Measurements from ENCODE around the gene CCDC157.
"Not testable (repeated sequence)": the region's sequence is repeated elsewhere in the genome, so short reads cannot be mapped to it uniquely, and the experiment has no call there.

CCDC157 gene

DNA sequence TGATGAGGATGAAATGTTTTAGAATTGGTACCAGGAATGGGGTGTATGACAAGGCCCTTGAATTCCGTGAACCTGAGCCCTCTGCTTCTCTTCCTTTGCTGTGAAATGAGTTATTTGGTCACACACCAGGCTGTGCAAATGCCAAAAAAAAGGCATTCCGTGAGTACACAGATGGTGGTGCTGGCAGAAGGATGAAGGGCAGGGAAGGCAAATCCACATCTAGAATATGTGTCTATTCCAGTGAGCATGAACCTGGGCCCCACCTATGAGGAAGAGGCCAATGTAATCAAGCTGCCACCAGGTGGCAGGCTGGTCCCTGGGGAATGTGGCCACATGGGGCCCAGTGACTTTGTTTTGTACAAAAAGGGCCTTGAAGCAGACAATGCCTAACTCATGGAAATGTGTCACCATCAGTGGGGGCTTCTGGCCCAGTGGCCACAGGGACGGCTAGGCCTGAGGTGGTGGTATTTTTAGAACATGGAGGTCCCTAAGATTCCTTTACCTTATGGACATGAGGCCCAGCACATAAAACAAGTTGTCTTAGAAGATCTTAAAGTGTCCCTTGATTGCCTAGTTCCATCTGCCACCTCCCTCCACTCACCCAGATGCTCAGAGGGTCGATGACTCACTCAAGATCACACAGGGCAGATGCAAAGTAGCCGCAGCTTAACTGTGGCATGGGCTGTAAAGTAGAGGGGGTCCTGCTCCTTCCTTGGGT, 34.3 kb downstream of the CCDC157 start:
- peak; percentile 57 for DNase-seq (ENCODE audit: low read depth)

DNA sequence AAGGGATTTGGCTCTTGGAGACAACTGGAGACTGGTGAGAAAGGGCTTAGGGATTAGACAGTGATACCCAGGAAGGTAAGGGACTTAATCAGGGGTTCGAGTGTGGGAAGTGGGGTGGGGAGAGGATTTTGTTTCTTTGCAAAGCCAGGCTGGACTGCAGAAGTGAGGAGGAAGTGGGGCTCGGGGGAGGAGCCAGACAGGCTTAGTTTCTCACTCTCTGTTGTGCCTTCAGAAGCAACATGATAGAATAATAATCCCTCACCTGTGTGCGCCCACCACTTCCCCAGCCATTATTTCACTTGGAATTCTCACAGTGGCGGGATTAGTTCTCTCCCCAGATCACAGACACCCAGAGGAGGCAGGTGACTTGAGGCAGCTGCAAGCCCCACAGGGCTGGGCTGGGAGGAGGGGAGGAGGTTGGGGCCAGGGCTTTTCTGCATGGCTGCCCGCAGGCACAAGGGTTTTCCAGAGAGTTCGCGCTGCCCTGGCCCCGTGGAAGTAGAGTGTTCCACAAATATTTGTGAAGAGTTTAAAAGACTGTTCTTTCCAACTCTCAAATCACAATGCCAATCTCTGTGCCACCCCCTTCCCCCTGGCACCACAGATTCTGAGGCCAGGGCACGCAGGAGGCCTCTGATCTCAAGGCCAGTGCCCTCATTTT, 36.0 kb downstream of the CCDC157 start:
- DNase-seq (ENCODE audit: low read depth): no peak

DNA sequence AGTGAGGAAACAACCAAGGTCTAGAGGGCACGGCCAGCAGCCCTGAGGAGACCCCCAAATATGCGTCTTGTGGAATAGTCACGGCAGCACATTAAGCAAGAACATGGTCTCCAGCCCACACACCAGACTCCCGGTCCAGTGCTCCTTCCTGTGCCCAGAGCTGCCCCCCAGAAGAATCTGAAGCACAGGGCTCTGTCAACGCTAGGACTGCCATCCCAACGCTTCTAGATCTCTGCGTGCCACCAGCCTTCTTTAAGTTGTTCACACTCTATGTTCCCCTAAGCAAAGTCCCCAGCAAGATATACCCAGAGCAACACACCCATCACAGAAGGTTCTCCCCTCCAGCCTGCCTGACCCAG, 36.5 kb downstream of the CCDC157 start:
- DNase-seq (ENCODE audit: low read depth): no peak

DNA sequence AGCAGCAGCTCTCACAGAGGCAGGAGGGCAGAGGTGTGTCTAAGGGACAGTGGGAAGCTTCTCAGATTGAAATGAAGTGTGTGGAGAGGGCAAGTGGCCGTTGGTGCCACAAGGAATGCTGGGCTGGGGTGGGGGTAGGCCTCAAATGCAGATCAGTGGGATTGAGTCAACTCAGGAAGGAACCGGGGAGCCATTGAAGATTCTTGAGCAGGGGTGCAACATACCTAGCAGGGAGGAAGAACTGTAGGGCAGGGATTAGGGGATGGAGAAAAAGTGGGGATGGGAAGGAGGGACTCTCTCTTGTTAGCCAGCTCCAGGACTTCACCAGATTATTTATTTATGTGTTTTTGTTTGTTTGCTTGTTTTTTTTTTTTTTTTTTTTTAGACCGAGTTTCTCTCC, 37.1 kb downstream of the CCDC157 start:
- DNase-seq (ENCODE audit: low read depth): no peak

DNA sequence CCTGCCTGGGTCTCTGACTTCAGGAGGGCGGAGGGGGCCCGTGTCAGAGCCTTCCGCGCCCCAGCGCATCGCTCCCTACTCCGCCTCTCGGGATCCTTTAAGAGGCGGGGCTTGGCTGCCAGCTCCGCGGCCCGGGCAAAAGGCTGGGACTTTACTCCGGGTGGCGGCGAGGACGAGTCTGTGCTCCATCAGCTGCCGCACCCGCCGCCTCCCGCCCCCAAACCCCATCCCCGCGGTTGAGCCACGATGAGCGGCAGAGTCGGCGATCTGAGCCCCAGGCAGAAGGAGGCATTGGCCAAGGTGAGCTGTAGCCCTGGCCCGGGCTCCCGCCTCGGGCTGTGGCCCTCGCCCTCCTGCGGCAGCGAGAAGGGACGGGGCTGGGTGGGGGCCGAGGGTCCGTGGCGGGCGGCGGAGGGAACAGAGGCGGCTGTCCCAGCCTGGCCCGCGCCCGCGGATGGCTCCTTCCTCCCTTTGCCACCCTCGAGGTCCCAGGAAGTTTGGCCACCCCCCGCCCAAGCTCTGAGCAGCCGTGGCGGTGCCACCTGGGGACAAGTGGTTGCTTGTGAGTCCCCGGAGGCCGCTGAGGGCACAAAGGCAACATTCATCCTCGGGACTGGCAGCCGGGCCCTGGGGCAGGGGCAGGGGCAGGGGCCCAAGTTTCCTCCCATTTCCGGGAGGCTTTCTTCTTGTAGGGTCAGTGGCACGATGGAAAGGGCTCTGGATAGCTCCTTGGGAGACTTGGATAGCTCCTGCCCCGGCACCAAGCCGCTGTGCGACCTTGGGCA, 40.3 kb downstream of the CCDC157 start, which contains the start of gene SEC14L2:
SEC14L2 (plus strand) TSS at position 148 of the 785 bp plus-strand sequence; CDS start at position 247, 99 bp downstream.
- peak; percentile 49 for DNase-seq (ENCODE audit: low read depth)

DNA sequence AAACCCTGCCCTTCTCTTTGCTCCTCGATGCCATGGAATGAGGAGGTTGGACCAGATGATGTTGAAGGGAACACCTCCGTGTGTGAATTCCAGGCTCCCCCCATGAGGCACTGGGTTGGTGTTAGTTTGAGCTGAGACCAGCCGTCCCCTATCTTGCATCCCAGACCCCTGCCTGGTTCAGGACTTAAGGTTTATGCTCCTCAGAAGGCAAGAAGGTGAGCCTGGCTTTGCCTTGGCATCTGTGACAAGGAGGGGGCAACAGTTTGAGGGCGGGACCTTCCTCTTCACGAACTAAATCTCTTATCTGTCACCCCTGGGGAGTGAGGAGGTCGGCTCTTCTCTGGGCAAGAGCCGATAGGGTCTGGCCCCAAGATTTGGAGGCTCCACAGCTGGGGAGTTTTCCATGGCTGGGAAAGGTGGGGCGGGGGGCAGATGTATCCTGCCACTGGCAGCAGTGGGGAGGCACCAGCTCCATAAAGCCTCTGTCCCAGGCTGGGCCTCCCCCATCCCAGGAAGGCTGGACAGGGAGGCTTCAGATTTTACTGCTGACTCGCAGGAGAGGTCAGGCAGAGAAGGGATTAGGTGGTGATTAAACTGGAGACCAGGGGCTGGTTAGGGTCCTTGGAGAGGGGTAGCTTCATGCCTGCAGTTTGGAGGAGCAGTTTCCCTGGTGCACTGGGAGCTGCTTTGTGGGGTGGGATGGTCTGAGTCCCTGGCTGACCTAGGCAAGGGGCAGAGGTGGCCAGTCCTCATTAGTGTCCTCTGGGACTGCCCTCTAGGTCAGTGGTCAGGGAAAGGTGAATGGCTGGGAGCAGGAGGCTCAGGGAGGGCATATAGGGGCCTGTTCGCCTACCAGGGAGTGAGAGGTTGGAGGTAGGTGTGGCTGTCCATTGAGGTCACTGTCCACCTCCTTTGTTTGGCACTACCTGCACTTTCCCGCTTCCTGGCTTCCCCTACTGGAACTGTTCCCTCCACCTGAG, 41.1 kb downstream of the CCDC157 start:
- no peak for DNase-seq (ENCODE audit: low read depth)

DNA sequence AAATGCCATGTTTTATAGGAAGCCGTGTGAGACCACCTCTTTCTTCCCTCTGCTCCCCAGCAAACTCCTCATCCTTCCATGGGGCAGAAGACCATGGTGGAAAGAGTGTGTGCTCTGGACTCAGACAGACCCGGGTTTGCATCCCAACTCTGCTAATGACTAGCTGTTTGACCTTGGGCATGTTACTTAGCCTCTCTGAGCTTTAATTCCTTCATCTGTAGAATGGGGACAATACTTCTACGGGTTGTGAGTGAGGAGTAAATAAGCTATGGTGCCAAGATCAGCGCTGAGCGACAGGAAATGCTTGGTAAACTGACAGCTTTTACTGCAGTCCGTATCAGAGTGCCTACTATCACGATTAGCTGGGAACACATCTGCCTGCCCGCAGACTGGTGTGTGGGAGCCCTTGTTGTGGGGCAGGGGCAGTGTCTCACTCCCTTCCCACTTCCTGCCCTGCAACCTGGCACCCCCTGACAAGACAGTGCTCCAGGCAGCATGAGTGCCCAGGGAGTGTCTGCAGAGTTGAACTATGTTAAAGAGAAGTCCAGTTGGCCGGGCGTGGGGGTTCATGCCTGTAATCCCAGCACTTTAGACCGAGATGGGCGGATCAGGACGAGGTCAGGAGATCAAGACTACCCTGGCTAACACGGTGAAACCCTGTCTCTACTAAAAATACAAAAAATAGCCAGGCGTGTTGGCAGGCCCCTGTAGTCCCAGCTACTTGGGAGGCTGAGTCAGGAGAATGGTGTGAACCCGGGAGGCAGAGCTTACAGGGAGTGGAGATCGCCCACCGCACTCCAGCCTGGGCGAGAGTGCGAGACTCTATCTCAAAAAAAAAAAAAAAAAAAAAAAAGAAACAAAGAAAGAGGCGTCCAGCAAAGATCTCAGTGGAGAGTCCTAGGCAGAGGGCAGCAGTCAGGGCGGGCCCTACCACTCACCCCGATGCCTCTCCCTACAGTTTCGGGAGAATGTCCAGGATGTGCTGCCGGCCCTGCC, 42.2 kb downstream of the CCDC157 start:
- DNase-seq (ENCODE audit: low read depth): no peak

DNA sequence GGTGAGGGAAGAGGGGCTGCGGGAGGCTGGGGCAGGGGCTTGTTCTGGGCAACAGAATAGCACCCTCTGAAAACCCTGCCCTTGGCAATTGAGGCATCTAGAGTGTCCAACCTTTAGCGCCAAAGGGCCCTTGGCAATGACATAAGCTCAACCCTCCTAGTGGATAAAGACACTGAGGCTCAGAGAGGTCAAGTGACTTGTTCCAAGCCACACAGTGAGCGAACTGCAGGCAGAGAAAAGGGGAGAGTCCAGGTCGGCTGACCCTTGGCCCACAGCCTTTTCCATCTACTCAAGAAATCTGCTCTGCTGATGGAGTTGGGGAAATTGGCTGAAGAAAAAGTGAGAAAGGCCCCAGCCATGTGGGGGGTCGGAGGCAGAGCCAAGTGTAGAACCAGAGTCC, 42.9 kb downstream of the CCDC157 start:
- DNase-seq (ENCODE audit: low read depth): no peak

DNA sequence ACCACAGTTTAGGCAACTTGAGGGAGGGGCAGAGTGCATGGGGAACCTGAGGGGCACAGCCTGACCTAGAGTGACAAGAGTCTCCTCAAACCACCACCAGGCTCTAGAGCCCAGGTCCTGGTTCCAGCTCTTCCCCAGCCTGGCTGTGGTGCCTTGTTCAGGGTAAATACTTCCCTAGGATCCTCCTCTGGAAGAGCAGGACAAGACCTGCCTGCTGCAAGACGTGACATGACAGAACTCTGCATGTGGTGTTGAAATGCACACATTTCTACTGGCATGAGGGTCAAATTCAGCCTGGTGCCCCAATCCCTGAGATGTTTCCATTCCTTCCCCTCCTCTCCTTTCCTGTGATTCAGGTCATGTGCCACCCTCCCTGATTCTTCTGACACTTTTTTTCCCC, 43.4 kb downstream of the CCDC157 start:
- DNase-seq (ENCODE audit: low read depth): no peak

DNA sequence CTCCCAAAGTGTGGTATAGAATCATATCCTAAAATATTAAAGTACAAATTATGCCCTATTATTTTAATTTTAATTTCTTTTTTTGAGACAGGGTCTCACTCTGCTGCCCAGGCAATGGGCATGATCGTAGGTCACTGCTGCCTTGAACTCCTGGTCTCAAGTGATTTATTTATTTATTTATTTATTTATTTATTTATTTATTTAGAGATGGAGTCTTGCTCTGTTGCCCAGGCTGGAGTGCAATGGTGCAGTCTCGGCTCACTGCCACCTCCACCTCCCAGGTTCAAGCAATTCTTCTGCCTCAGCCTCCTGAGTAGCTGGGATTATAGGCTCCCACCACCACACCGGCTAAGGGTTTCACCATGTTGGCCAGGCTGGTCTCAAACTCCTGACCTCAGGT, 44.2 kb downstream of the CCDC157 start:
- DNase-seq (ENCODE audit: low read depth): not testable (repeated sequence)

DNA sequence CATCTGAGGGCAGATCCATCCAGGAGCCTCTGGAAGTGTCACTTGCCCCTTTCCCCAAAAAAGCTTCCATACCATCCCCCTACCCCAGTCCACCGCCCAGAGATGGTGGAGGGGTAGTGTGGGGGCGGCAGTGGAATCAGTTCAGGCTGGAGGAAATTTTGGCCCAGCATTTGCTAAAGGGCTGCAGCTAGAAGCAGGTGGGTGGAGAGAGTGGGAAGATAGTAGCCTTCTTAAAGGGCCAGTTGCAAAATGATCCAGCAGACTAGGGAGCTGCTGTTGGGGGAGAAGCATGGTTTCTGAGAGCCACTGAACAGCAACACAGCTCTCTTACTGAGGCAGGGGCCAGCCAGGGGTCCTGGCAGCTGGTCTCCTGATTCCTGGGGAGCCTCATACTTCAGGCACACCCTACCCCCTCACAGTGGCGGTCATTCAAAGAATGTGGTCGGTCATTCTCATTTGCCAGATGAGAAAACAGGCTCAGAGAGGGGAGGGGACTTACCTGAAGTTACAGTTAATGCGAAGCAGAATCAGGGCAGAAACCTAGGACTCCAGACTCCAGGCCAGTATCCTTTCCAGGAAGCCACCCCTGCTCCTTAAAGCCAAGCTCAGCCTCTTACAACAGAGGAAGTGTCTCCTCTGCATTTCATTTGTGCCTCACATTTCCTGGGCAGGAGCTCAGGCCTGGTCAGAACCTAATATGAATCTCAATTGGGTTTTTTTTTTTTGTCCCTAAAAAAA, 45.4 kb downstream of the CCDC157 start:
- no peak for DNase-seq (ENCODE audit: low read depth)

DNA sequence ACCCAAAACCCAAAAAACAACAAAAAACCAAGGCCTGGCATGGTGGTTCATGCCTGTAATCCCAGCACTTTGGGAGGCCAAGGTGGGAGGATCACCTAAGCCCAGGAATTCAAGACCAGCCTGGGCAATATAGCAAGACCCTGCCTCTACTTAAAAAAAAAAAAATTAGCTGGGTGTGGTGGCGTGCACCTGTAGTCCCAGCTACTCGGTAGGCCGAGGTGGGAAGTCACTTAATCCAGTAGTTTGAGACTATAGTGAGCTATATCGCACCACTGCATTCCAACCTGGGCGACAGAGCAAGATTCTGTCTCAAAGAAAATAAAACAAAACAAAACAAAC, 45.9 kb downstream of the CCDC157 start:
- not testable (repeated sequence) for DNase-seq (ENCODE audit: low read depth)

DNA sequence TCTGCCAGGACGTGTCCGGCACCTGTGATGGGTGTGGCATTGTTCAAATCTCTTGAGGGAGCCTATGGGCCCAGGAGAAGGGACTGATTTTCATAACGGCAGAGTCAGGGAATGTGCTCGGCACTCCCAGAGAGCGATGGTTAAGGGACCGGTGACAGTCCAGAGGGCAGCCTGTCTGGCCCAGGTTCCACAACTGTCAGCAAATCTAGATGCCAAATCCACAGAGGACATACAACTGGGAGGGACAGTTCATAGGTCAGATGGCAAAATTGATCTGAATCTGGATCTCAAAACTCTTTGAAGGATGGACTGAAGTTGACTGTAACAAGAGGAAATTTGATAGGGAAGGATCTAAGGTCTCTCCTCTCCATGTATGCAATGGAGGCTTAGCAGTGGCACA, 47.5 kb downstream of the CCDC157 start:
- no peak for DNase-seq (ENCODE audit: low read depth)

DNA sequence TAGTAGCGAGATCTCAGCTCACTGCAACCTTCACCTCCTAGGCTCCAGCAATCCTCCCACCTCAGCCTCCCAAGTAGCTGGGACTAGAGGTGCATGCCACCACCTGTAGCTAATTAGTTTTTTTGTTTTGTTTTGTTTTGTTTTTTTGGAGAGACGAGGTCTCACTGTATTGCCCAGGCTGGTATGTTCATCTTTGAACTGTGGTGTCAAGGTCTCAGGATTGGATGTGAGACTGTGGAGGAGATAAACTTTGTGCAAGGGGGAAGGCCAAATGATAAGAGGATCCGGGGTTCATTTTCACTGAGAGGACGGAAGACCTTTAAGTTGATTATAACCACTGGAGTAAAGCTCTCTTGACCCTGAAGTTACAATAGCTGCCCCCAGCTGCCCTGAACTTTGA, 48.9 kb downstream of the CCDC157 start:
- no peak for DNase-seq (ENCODE audit: low read depth)

DNA sequence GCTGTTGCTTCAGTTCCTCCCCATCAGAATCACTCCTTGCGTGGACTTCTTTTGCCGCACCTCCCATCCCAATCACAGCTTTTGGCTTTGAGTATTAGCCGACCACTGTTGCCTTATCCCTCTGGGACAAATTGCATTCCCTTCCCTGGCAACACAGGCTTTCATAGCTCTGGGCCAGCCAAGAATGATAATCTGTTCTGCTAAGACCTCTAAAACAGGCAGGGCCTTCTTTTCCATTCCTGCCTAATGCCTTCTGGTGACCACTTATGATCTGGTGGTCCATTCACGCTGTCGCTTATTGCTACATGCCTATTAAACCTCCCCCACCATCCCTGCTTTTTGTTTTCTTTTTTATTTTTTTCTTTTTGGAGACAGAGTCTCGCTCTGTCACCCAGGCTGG, 49.6 kb downstream of the CCDC157 start:
- DNase-seq (ENCODE audit: low read depth): no peak

DNA sequence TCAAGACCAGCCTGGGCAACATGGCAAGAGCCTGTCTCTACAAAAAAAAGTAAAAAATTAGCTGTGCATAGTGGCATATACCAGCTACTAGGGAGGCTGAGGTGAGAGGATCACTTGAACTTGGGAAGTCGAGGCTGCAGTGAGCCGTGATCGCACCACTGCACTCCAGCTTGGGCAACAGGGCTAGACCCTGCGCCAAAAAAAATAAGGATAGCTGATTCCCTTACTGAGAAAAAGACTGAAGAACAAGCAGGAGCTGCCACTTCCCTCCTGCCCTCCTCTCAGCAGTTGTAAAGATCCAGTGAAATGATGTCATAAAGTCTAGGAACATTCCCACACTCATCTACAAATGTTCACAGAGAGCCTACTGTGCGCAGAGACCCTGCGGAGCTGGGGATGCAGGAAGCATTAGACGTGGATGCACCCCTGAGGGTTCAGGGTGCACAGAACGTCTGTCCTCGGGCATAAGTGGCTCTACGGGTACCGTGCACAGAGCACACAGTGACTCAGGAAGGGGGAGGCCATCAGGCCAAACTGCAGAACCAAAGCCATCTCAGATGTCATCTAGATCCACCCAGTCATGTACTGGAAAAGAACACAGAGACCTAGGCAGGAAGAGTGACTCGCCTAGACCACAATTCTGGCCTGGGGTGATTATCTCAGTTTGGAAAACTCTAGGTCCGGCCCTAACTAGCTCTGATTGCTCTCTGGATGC, 51.7 kb downstream of the CCDC157 start:
- no peak for DNase-seq (ENCODE audit: low read depth)

DNA sequence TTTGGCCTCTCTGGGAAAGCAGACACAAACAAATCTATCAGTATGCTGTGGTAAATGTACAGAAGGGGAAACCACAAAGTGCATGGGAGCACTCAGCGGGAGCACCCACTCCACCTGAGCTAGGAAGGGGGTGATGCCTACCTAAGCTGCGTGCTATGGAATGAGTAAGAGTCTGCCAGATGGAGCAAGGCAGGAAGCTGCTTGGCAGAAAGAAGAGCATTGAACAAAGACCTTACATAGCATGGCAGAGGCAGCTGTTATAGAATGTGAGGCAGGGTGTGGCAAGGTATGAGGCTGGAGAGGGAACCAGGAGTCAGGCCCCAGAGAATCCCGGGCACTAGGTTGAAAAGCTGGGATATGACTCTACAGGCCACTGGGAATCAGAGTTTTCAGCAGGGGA, 55.0 kb downstream of the CCDC157 start:
- DNase-seq (ENCODE audit: low read depth): no peak

DNA sequence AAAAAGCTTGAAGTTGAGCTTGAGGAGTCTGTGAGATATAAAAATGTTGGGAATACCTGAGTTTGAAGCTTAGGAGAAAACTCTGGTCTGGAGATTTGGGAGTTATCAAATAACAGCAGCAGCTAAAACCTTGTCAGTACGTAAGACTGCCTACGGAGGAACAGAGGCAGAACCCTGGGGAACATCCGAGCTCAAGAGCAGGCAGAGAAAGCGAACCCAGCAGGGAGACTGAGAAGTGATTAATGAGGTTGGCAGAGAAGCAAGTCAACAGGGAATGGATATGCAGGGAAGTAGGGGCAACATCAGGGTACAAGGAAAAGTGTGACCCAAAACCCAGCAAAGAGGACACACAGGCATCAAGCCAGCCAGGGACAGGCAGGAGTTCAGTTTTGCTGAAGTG, 56.2 kb downstream of the CCDC157 start:
- DNase-seq (ENCODE audit: low read depth): no peak

DNA sequence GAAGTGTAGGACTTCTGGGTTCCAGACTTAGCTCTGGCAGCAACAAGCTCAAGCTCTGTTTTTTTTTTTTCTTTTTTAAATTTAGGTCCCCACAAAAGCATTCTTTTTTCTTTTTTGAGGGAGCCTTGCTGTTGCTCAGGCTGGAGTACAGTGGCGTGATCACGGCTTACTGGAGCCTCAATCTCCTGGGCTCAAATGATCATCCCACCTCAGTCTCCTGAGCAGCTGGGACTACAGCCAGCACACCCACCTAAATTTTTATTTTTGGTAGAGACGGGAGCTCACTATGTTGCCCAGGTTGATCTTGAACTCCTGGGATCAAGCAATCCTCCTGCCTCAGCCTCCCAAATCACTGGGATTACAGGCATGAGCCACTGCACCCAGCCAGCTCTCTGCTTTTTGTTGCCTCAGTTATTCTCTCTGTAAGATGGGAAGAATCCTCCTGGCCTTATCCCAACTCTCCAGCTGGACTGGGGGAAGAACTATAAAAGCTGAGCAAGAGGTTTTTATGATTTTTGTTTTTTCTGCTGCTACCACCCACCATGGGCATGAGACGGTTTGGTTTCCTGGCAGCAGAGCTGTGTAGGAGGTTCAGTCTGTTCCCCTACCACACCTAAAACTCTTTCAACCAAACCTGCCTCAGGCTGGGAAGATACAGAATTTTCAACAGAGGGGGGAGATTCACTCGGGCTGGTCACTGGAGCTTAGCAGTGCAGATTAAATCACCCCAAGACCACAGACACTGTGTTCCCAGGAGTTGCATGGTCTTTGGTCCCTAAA, 57.1 kb downstream of the CCDC157 start:
- no peak for DNase-seq (ENCODE audit: low read depth)
